ENCODE results near the gene INO80B. TPM values are rescaled to one million over a fixed set of nuclear protein-coding genes. Genes with fewer than 3 reads are reported as not detected.
"Not testable (repeated sequence)": the region's sequence is repeated elsewhere in the genome, so short reads cannot be mapped to it uniquely, and the experiment has no call there.

The INO80B gene
- polyA plus RNA-seq, 10 donors = 15.4 to 24.6 (median 18.0) TPM

DNA sequence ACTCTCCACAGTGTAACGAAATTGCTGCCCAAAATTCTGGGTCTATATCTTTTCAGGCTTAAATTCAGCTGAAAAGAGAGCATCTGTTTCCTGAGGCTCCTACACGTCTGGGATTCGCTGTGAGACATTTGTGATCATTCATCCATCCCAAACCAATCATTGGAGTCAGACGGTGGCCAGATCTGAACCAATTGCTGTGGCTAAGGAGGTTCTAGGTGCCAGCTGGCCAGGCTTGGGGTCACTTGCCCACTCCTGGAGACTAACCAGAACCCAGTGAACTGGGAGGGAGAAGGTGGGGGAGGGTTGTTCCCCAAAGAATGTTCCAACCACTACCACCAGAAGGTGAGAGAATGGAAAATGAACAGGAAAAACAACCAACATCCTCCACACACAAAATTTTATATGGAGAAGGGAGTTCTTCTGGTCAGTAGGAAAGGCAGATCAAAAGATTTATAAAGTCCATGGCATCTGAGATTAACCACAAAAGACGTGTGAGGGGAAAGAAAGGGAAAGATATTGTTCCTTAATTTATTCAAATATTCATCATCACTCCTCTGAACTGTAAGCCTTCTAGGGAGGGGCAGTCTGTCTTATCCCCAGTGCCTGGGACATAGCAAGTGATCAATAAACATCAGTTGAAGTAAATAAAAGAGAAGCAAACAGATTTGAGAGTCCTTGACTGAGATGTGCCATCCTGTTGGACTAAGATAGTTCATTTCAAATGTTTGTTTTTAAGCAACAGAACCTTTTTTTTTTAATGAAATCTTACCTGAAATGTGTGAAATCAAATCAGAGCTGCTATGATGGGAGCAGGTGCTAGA lies 10.2 kb upstream of the INO80B start:
- DNase-seq = no peak

DNA sequence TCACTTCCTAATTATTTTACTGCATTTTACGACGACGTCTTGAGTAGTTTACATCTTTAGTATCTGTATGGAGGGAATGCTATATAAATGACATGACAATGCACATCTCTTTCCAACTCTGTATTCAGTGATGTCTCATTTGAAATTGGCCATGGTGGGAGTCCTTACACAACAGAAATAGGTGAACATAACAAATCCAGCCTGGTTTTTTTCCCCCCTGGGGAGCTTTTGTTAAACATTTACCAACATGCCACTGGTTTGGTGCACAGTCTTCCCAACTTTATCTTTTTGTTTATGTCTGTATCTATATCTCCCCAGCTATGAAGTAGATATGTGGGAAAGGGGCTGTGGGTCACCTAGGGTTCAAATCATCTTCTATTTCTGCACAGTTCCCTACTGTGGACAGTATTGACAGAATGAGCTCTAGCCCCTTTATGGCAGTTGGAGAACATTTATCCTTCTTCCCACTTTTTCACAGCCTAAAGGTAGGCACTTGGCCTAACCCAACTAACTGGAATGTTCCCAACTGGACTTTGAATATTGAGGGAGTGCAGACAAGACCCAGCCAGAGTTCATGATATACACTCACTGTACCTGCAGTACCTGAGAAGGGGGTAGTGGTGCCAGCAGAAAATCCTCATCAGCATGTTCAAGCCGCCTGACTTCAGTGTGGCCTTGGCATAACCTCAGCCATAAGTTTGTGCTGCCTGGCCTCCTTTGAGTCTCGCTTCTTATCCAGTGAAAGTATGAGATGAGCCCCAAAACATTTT lies 7.5 kb upstream of the INO80B start:
- DNase-seq = no peak

DNA sequence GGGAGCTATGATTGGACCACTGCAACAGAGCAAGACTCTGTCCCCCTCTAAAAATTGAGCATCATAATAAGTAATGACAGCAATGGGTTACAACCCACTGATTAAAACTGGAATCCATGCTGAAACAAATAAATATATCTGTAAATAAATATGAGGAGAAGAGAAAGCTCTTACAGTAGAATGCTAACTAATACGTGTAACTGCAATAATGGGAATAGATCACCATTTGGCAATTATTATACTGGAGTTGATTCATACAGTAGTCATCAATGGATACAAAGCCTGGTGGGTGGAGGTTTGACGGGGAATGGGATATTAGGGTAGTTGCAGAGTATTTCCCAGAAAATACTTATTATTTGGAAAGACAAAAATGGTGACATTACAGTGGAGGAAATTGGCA lies 6.1 kb upstream of the INO80B start:
- DNase-seq = no peak

DNA sequence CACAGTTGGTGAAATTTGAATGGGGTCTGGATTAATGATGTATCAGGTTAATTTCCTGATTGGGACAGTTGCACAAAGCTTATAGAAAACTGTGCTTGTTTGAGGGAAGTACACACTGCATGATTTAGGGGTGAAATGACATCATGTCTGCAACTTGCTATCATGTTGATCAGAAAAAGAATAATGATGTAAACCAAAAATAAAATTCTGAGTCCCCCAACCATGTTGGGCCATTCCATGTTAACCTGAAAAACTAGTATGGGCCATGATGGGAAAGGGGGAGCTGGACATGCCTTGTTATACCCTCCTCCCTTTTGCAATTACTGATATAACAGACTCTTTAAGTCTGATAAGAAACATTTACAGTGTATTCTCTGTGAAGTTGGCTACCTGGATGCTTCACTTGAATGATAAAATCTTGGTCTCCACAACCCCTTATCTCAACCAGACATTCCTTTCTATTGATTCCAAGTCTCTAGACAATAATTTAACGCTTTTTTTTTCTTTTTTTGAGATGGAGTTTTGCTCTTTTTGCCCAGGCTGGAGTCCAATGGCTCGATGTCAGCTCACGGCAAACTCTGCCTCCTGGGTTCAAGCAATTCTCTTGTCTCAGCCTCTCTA lies 4.2 kb upstream of the INO80B start:
- DNase-seq = no peak

- no peak for DNase-seq
These were observed 2.3 kb downstream of the INO80B start for GRCh38 chr2:74457129-74457548.

DNA sequence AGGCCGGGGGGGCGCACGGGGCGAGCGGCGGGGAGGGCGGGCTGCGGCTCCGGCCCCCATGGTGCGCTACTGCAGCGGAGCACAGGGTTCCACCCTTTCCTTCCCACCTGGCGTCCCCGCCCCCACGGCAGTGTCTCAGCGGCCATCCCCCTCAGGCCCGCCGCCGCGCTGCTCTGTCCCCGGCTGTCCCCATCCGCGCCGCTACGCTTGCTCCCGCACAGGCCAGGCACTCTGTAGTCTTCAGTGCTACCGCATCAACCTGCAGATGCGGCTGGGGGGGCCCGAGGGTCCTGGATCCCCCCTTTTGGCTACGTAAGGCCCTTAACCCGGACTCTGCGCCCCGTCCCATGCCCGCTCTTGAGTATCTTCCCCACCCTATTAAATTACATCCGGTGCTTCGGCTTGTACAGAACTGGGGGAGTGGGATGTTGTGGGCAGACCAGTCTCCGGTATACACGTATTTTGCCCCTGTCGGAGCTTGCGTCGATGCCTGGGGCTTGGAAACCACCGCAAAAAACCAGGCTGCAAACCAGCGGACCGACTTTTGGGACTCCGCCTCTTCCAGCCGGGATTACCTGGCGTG lies 2.8 kb downstream of the INO80B start:
- DNase-seq = peak in 1 of 3 donors; percentile 70

GRCh38 chr2:74458132-74458937 lies 3.4 kb downstream of the INO80B start, which contains the start of gene WBP1:
Gene WBP1, plus strand, starts transcription at chr2:74458438. Its CDS starts 165 bp downstream, at chr2:74458603.
- peak; percentile 99 to 100 (median 100) for DNase-seq

DNA sequence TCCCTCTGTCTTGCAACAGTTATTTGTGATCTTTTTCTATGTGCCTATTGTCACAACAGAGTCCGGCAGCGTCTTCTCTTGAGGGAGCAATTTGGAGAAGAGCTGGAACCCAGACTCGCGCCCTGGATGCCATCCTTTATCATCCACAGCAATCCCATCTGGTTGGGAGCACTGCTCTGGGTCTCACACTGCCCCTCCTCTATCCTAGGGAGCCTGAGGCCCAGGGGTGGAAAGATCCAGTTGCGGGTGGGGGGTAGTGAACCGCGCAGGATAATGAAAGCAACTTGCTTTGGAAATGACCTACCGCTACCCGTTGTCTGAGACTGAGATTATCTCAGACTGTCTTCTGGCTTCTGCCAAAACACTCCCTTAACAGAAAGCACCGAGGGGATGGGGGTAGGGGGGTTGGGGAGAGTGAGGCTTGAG lies 4.1 kb downstream of the INO80B start:
- no peak for DNase-seq

DNA sequence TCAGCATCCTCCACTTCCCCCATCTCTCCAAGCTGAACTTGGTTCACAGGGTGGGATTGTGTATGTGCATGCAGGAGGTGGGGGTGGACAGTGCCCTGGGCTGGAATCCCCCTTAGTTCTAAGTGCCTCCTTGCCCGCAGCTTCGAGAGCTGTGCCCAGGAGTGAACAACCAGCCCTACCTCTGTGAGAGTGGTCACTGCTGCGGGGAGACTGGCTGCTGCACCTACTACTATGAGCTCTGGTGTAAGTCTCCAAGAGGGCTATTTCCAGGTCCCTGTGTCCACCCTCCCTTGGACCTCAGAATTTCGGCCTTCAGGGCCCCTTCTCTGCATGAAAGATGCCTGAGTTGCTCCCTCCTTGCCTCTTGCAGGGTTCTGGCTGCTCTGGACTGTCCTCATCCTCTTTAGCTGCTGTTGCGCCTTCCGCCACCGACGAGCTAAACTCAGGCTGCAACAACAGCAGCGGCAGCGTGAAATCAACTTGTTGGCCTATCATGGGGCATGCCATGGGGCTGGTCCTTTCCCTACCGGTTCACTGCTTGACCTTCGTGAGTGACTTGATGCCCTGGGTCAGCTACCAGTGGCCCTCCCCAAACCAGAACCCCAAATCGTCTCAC lies 4.7 kb downstream of the INO80B start:
- DNase-seq = not testable (repeated sequence)

GRCh38 chr2:74460187-74460586 lies 5.3 kb downstream of the INO80B start:
- not testable (repeated sequence) for DNase-seq

- DNase-seq = no peak
These were observed 6.5 kb downstream of the INO80B start for GRCh38 chr2:74461187-74462053.

- DNase-seq = no peak
These were observed 7.3 kb downstream of the INO80B start for GRCh38 chr2:74462054-74462785.

- DNase-seq = no peak
These were observed 7.9 kb downstream of the INO80B start for GRCh38 chr2:74462786-74463105.

GRCh38 chr2:74464406-74464805 lies 9.5 kb downstream of the INO80B start:
- DNase-seq = peak in 1 of 3 donors; percentile 29

DNA sequence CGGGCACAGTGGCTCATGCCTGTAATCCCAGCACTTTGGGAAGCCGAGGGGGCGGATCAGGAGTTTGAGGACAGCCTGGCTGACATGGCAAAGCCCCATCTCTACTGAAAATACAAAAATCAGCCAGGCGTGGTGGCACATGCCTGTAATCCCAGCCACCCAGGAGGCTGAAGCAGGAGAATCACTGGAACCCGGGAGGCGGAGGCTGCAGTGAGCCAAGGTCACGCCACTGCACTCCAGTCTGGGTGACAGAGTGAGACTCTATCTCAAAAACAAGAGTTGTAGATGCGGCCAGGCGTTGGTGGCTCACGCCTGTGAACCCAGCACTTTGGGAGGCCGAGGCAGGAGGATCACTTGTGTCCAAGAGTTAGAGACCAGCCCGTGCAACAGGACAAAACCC lies 15.9 kb downstream of the INO80B start:
- DNase-seq = not testable (repeated sequence)

- DNase-seq = no peak
These were observed 16.6 kb downstream of the INO80B start for GRCh38 chr2:74471332-74472065.

DNA sequence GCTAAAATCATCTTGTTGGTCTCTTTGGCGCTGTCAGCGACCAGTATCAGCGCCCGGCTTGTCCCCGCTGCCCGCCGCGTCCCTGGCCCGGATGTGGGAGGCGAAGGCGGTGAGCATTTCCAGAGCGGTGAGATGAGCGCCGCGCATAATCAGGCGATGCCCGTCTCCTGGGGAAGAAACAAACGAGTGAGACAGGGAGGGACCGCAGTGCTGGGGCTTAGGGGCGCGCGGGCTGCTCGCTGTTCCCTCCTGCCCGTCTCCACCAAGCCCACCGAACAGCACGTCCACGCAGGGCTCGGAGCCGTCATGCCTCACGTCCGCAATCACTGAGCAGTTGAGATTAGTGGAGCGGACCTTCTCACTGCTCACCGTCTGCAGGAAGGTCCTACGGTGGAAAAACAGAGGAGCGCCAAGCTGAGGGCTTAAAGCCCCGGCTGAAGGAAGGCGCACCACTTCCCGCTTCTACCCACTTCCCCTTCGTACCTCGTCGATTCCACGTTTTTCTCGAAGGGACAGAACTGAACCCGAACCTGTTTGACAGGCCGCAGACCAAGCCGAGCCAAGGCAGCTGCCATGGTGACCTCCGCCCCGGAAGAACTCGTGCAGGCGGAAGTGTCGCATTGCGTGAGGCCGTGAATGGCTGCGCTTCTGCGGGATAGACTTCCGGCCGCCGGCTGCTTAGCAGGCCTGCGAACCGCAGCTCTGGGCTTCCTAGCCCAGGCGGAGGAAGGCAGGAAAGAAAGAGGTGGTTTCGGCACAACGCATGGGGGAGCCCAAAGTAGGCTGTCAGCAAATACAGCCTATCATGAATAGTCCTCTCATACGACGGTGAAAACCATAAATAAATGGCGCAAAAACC lies 17.4 kb downstream of the INO80B start, which contains the start of gene MRPL53:
TSS of gene MRPL53 (minus strand) at position 595 of the 859 bp plus-strand sequence. CDS start at position 575, 20 bp downstream.
- peak; percentile 95 to 98 (median 97) for DNase-seq
